Effector CD4-positive, alpha-beta T cell (primary cell): ENCODE data around the gene EXOC6B.

ENCODE experiments used
- DNase-seq: peaks from one replicate; pipeline ENCODE4 v3.0.0-alpha.2; 2020

The EXOC6B gene

DNA sequence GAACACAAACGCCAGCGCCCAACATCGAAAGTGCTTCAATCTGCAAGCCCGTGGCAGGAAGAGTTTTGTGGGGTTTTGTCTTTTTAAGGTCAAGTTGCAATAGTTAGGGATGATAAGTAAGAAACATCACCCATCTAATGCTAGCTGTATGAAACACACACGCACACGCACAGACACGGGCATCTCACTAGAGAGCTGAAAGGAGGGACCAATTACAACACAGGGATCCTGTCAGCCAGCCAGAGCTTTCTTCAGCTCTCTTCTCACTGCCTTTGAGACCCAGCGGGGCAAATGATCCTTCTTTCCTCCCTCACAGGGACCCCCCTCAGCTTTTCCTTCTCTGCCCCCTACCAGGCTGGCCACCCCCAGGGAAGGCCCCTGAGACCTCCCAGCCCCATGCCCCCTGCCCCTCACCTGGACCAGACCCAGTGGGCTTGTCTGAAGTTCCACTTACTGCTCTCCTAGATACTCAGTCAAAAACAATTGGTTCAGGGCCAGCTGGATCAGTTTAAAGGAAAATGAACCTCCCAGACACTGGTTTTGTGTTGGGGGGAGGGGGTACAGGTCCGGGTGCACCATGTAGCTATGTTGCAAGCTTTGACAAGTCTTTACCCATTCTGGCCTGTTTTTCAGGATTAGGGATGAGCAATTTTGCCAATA, 696.0 kb downstream of the EXOC6B start:
- DNase-seq = no peak

DNA sequence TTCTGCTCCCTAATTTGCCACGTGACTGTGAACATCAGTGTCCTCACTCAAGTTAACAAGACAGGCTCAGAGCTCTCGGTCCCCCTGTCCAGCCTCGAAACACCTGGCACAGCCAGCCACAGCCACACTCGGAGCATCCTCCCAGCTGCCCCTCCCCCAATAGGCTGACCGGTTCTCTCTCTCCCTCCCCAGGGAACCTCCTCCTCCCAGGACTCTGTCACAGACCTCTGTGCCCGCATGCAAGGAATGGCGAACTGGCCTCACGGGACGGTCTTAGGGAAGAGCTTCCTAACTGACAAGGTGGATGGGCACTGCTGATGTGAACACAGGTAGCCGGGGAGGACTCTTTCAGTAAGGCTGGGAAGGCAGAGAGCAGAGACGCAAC, 697.0 kb downstream of the EXOC6B start:
- DNase-seq = no peak

DNA sequence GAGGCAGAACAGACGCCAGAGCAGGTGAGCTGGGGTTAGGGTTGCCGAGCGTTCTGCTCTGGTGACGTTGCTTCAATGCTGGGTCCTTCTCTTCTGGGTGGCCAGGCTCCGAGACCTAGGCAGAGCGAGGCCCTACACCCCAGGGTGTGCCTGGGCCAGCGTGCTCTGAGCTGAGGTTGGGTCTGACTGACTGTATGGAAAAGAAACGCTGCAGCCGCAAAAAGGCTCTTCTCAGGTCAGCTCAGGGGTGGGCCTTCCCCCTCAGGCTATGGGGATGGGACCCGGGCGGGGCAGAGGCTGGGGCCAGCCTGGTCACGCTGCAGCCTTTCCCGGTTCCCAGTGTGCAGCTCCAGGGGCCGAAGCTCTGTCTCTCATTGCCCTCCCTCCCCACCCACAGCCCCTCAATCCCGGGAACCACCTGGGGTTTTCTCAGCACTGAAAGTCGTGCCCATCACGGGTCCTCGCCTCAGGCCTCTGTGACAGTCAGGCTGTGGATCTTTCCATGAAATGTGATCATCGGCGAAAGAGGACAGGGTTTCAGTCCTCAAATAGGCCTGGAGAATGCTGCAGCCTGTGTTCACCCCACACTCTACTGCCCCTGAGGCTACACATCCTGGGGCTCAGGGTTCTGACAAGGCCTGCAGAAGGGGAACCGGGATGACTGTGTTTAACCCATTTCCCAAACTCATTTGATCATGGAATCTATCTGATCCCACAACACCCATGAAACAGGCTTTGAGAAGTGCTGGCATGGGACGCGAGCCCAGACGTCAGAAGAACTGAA, 697.6 kb downstream of the EXOC6B start:
- no peak for DNase-seq

DNA sequence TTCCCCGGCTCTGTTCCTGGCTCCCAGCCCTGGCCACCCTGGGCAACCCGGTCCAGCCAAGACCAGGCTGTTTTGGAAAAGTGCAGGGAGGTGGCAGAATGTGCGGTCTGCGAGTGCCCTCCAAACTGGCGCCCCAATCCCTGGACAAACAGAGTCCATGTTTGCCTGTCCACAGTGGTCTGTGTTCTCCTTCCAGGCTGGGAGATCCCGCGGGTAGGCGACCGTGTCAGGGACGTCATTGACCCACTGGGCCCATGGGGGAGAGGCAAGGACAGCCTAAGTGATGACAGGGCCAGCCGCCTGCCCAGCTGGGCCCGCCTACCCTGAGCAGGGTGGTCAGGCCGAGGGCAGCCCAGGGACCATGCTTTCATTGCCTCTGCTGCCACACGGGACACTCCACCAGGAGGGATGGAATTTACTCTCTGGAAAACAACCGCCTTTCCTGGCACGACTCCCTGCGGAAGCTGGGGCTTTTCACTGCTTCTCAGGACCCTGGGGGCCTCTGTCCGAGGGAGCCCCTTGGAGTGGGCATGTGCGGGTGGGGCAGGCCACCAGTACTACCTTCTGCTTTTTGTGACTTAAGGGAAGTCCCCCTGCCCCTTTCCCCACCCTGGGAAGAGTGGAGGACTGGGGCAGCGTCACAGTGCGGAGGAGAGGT, 698.3 kb downstream of the EXOC6B start:
- no peak for DNase-seq

- no peak for DNase-seq
Observed at GRCh38 chr2:72126186-72127100, 699.4 kb downstream of the EXOC6B start.
